CD4-positive, alpha-beta T cell treated with Interferon alpha-2 for 1 hour (primary cell): Measurements from ENCODE around the gene PICK1.
"Not testable (repeated sequence)": the region's sequence is repeated elsewhere in the genome, so short reads cannot be mapped to it uniquely, and the experiment has no call there.

ENCODE experiments used
- DNase-seq, 2 donors: peaks; one replicate each; pipeline ENCODE4 v3.0.0-alpha.2; 2020 to 2022

PICK1 gene

DNA sequence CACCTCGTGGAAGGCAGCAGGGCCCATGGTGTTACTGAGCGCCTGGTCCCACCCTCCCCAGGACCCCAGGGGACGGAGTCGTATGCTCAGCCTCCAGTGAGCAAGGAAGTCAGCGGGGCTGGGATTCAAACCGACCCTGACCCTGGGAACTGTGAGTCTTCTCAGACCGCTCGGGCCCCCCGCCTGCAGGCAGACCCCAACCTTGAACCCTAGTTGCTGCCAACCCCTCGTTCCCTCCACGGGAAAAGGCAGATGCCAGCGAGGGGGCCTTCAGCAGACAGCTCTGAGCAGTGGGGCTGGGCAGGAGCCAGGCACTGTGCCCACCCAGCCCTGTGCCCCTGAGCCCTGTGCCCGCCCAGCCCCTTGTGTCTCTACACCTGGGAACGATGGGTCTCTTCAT is 20.4 kb downstream of the PICK1 start:
- no peak for DNase-seq

- DNase-seq, result no peak
These were observed 21.0 kb downstream of the PICK1 start for GRCh38 chr22:38078046-38078840.

- DNase-seq, result not testable (repeated sequence)
These were observed 22.0 kb downstream of the PICK1 start for GRCh38 chr22:38079208-38079607.

DNA sequence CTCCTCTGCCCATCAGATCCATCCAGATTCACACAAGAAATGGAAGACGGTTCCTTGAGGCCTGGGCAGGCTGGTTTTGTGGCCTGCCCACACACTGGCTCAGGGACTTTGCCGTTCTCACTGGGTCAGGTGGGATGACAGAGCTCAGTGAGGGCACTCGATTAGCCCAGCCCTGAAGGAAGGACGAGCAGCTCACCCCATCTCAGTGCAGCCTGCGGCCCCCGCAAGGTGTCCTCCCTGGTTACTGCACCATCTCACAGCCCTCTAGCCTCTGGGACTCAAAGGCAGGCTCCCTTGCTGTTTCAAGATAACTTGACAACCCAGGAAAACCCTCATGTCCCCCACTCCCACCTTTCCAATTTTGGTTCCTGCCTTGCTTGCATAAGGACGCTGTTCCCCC is 22.6 kb downstream of the PICK1 start:
- no peak for DNase-seq

DNA sequence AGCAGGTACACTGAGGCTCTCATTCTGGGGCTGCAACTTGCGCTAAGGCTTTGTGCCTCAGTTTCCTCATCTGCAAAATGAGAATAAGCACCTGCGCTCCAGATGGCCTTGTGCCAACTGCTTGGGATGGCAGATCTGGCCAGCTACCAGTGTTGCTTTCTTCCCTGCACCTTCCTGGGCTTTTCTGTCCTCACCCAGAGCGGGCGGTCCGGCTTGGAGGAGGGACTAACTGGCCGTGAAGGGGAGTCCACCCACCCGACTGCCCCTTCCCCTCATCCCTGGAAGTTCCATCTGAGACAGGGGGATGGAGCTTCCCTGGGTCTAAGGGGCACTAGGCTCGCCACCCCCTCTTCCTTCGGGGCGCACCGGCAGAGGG is 23.3 kb downstream of the PICK1 start:
- no peak for DNase-seq

GRCh38 chr22:38080850-38081635 is 23.8 kb downstream of the PICK1 start:
- no peak for DNase-seq

GRCh38 chr22:38081636-38081940 is 24.4 kb downstream of the PICK1 start:
- no peak for DNase-seq

GRCh38 chr22:38081941-38082828 is 25.0 kb downstream of the PICK1 start:
- DNase-seq, result no peak

DNA sequence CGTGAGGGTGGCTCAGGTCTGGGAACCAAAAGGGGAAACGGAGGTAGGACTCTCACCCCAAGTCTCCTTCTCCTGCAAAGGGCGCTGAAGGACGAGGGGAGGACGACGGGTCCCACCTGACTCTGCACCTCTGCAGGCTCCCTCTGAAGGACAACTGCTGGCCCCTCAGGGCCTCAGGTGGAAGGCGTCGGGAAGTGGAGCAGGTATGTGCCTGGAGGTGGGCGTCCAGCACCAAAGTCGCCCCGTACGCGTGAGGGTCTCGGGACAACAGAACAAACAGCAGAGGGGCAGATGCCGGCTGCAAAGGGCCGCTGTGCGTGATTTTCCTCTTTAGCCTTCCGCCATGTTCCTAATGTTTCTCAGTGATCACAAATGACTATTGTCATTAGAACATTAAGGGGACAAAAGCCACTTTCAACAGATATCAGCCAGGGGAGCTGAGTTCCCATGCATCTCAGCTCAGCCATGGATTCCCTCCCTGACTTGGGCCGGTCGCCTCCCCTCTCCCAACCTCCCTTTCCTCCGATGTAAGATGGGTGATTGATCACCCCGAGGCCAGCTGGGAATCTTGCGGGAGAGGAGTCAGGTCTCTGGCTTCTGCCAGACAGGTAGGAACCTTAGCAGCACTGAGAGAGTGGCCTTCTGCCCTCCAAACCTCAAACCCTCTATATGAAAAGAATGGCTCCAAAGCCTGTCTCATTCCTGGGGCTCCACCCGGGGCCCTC is 25.9 kb downstream of the PICK1 start:
- no peak for DNase-seq

DNA sequence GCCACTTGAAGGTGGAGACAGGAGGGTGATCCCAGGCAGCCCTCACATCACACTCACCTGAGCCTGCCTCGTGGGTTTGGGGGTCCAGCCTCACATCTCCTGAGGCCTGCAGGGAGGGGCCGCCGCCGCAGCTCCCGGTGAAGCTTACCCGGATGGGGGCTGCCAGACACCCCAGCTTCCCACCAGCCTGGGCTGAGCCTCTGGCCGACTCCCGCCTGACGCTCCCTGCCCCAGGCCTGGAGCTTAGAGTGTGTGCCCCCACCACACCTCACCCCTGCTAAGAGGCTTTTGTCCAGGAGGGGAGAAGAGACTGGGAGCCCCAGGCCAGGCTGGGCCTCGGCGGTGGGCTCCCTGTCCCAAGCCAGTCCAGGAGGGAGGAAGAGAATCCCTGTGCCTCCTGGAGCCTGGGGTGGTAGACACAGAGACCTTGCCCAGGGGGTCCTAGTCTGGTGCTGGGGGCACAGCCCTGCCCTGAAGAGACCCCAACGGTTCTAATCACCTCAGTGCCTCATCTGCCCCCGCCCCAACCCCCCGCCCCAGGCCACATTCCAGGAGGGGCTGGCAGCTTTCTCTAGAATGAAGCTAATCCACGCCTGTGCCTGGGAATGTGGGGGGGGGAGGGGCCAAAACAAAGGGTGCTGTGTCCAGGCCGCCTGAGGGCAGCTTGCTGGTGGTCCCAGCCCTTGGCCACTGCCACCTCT is 26.9 kb downstream of the PICK1 start, which contains the start of gene SLC16A8:
Gene SLC16A8, minus strand, starts transcription at position 254 of the 701 bp plus-strand sequence. CDS start 1,311 bp downstream, outside the sequence.
- DNase-seq, result no peak

DNA sequence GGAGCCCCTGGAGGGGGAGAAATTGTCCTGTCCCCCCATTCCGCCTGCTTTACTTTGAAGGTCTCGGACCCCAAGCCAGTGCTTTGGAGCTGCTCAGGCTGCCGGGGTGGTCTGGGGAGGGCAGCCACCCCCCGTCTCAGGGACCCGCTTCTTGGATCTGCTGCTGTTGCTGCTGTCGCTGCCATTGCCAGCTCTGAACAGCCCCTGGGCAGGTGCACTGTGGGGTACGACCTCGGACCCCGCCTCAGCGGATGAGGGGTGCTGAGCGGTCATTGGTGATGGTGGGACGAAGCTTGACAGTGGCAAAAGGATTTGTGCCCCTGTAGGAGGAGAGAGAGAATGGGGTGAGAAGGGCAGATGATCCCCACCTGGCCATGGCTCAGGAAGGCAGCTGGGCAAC is 27.9 kb downstream of the PICK1 start:
- DNase-seq, result no peak

- DNase-seq, result no peak
These were observed 28.3 kb downstream of the PICK1 start for GRCh38 chr22:38085501-38085900.

GRCh38 chr22:38086001-38086845 is 29.0 kb downstream of the PICK1 start:
- DNase-seq, result no peak

GRCh38 chr22:38086942-38087341 is 29.7 kb downstream of the PICK1 start:
- no peak for DNase-seq

GRCh38 chr22:38087855-38088254 is 30.7 kb downstream of the PICK1 start:
- DNase-seq, result no peak

GRCh38 chr22:38088629-38089473 is 31.6 kb downstream of the PICK1 start:
- DNase-seq, result no peak

DNA sequence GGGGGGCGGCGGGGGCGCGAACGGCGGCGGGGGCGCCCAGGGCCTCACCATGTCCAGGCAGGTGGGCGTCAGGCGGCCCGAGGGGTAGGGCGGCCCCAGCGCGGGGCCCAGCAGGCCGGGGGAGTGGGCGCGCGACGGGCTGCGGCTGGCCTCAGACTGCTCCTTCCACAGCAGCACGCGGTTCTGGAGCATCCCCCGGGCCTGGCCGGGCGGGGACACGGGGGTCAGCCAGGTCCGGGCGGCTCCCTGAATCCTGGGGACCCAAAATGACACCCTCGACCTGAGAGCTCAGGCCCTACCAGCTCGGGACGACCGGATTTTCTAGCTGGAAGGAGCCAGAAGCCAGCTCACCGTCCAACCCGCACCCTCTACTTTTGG is 32.3 kb downstream of the PICK1 start:
- no peak for DNase-seq

DNA sequence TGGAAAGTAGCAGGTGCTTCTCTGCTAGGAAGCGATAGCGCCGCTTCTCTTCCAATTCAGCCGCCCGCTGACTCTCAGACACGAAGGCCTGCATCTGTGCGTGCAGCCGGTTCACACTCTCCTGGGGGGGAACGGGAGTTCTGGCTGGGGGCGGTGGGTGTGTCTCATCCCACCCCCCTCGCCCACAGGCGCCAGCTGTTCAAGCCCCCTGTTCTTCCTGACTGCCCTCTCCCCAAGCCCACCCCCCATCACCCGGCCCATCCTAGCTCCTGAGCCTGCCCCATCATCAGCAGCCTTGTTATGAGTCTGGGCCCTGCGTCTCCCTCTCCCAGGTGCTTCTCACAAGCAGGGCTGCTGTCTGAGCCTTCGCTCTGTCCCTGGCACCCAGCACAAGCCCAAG is 39.9 kb downstream of the PICK1 start:
- no peak for DNase-seq

GRCh38 chr22:38097557-38098409 is 40.6 kb downstream of the PICK1 start:
- DNase-seq, result no peak
